ENCODE measurements around the gene PPP2R1A.

GRCh38 chr19:52196256-52196967 is 6.6 kb downstream of the PPP2R1A start:
- no peak for TF ChIP-seq POLR2AphosphoS5 (IDR thresholded peaks at IDR 0.05; ENCODE audit: low read depth, low read length)
- no peak; the same call in 1 of the 2 replicates for TF ChIP-seq POLR2A (IDR thresholded peaks at IDR 0.05; ENCODE audit: low read depth, low read length)
- no peak for TF ChIP-seq TAF1 (IDR thresholded peaks at IDR 0.05; ENCODE audit: borderline replicate concordance, low read depth, low read length)
